ENCODE data around the gene PROSER3.

DNA sequence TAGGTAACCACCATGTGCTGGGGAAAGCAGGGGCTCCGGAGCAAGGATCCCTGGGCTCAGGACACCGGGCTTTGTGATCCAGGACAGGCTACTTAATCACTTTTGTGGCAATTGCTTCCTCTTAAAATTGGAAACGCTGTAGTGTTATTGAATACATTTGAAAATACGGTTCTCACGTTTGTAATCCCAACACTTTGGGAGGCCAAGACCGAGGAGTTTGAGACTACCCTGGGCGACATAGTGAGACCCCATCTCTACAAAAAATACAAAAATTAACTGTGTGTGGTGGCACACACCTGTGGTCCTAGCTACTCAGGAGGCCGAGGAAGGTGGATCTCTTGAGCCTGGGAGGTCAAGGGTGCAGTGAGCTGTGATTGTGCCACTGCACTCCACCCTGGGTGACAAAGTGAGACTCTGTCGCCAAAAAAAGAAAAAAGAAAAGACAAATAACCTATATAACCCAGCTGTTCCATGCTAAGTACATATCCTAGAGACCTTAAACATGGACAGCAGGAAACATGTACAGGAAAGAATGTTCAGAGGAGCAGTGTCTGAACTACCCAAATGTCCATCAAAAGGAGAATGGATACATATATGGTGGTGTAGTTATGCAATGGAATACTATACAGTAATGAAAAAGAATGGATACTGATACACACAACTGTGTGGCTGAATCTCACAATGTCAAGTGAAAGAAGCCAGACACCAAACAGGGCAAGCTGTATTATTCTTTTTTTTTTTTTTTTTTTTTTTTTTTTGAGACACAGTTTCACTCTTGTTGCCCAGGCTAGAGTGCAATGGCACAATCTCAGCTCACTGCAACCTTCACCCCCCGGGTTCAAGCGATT lies 55.3 kb downstream of the PROSER3 start:
- TF ChIP-seq, protein P1, sequence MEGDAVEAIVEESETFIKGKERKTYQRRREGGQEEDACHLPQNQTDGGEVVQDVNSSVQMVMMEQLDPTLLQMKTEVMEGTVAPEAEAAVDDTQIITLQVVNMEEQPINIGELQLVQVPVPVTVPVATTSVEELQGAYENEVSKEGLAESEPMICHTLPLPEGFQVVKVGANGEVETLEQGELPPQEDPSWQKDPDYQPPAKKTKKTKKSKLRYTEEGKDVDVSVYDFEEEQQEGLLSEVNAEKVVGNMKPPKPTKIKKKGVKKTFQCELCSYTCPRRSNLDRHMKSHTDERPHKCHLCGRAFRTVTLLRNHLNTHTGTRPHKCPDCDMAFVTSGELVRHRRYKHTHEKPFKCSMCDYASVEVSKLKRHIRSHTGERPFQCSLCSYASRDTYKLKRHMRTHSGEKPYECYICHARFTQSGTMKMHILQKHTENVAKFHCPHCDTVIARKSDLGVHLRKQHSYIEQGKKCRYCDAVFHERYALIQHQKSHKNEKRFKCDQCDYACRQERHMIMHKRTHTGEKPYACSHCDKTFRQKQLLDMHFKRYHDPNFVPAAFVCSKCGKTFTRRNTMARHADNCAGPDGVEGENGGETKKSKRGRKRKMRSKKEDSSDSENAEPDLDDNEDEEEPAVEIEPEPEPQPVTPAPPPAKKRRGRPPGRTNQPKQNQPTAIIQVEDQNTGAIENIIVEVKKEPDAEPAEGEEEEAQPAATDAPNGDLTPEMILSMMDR (IDR thresholded peaks at IDR 0.05) = no peak
- TF ChIP-seq ZFX (IDR thresholded peaks at IDR 0.05; ENCODE audit: borderline replicate concordance) = no peak
